Neutrophil (primary cell): ENCODE data around the gene DRD2.

ENCODE experiments used
- H3K27ac ChIP-seq: fragments of 200-600 bp; sonication (generic); 2 replicates; pipeline ENCODE4 v1.5.1; 2016; ENCODE audit warnings: mild to moderate bottlenecking, moderate library complexity
- H3K27me3 ChIP-seq: fragments of 200-600 bp; sonication (generic); 2 replicates; pipeline ENCODE4 v1.6.0; 2016; ENCODE audit warnings: mild to moderate bottlenecking
- H3K36me3 ChIP-seq: fragments of 200-600 bp; sonication (generic); 2 replicates; pipeline ENCODE4 v1.5.1; 2017
- H3K4me1 ChIP-seq, 2 experiments: fragments of 200-600 bp in 1 of 2; sonication (generic) in 1 of 2; 1 replicate in 1 of 2; 2 replicates in 1 of 2; pipeline versions ENCODE4 v1.5.1 to v1.6.1; 2013 to 2016; ENCODE audit warnings: low read depth in 1 of 2, low read length in 1 of 2, mild to moderate bottlenecking in 1 of 2, moderate library complexity in 1 of 2; ENCODE audit not compliant: control insufficient read depth in 1 of 2, insufficient read depth in 1 of 2
- H3K4me3 ChIP-seq, 2 experiments: fragments of 200-600 bp in 1 of 2; sonication (generic) in 1 of 2; 1 replicate in 1 of 2; 2 replicates in 1 of 2; pipeline ENCODE4 v1.5.1; 2013 to 2016; ENCODE audit warnings: low read depth in 1 of 2, low read length in 1 of 2, mild to moderate bottlenecking in 1 of 2, moderate library complexity in 1 of 2
- H3K9me3 ChIP-seq: fragments of 200-600 bp; sonication (generic); 2 replicates; pipeline ENCODE4 v1.5.1; 2016
- CTCF ChIP-seq: fragments of 200-600 bp; sonication (generic); IDR thresholded peaks from 2 replicates; pipeline ENCODE4 v1.5.1; 2016; ENCODE audit warnings: antibody characterized with exemption

Gene DRD2

GRCh38 chr11:113375402-113375801, 99.8 kb downstream of the DRD2 start:
- no peak overlapping the region for H3K27ac ChIP-seq
- H3K36me3 ChIP-seq = no peaks in the 10 kb centered on the region
- H3K4me3 ChIP-seq = no peak overlapping the region
- TF ChIP-seq CTCF = no peak
- no peaks in the 10 kb centered on the region for H3K9me3 ChIP-seq
- peaks cover 13% of the 10 kb centered on the region for H3K27me3 ChIP-seq
- H3K4me1 ChIP-seq = no peaks in the 10 kb centered on the region

GRCh38 chr11:113373981-113374560, 101.1 kb downstream of the DRD2 start:
- H3K4me1 ChIP-seq = no peaks in the 10 kb centered on the region
- no peak overlapping the region for H3K27ac ChIP-seq
- TF ChIP-seq CTCF = no peak

GRCh38 chr11:113373306-113373705, 101.9 kb downstream of the DRD2 start:
- no peak overlapping the region for H3K4me3 ChIP-seq
- no peaks in the 10 kb centered on the region for H3K4me1 ChIP-seq
- no peak for TF ChIP-seq CTCF
- H3K27me3 ChIP-seq = peaks cover 13% of the 10 kb centered on the region
- no peaks in the 10 kb centered on the region for H3K9me3 ChIP-seq
- no peak overlapping the region for H3K27ac ChIP-seq
- no peaks in the 10 kb centered on the region for H3K36me3 ChIP-seq

More at GRCh38 chr11:113373981-113374560, 101.1 kb downstream of the DRD2 start:
- Histone ChIP-seq H3K9me3 (no peaks in the 10 kb centered on the region), H3K27me3 (peaks cover 13% of the 10 kb centered on the region), H3K4me3 (no peak overlapping the region), H3K36me3 (no peaks in the 10 kb centered on the region)

- peaks cover 8% of the 10 kb centered on the region for H3K27me3 ChIP-seq
- H3K4me1 ChIP-seq = no peaks in the 10 kb centered on the region
- no peak for TF ChIP-seq CTCF
- H3K27ac ChIP-seq = no peak overlapping the region
- no peaks in the 10 kb centered on the region for H3K36me3 ChIP-seq
- H3K9me3 ChIP-seq = no peaks in the 10 kb centered on the region
- H3K4me3 ChIP-seq = no peak overlapping the region
These were observed 102.9 kb downstream of the DRD2 start for GRCh38 chr11:113372309-113372708.

- no peak overlapping the region for H3K27ac ChIP-seq
- TF ChIP-seq CTCF = no peak
- H3K4me1 ChIP-seq = no peaks in the 10 kb centered on the region
- H3K9me3 ChIP-seq = no peaks in the 10 kb centered on the region
- no peak overlapping the region for H3K4me3 ChIP-seq
- H3K36me3 ChIP-seq = no peaks in the 10 kb centered on the region
- no peaks in the 10 kb centered on the region for H3K27me3 ChIP-seq
These were observed 104.6 kb downstream of the DRD2 start for GRCh38 chr11:113370634-113371033.

- Histone ChIP-seq H3K9me3 (no peaks in the 10 kb centered on the region), H3K27ac (no peak overlapping the region), H3K4me3 (no peak overlapping the region), H3K36me3 (no peaks in the 10 kb centered on the region), H3K4me1 (no peaks in the 10 kb centered on the region), H3K27me3 (no peaks in the 10 kb centered on the region)
- no peak for TF ChIP-seq CTCF
These were observed 105.8 kb downstream of the DRD2 start for GRCh38 chr11:113369411-113369810.
